Muscle layer of colon (tissue), 2 donors: ENCODE measurements around the gene SRGAP1.

Experiments used
- H3K27ac ChIP-seq: one replicate; pipeline ENCODE4 v1.7.0; 2013; ENCODE audit warnings: low read depth, mild to moderate bottlenecking, low read length, moderate library complexity
- H3K27me3 ChIP-seq, 2 donors: one replicate each; pipeline ENCODE4 v1.7.0; 2013; ENCODE audit warnings: low read length in 2 of 2, mild to moderate bottlenecking in 2 of 2; ENCODE audit not compliant: insufficient read depth in 2 of 2, control insufficient read depth in 1 of 2
- H3K36me3 ChIP-seq: one replicate; pipeline ENCODE4 v1.7.0; 2013; ENCODE audit warnings: mild to moderate bottlenecking, low read length; ENCODE audit not compliant: insufficient read depth
- H3K4me1 ChIP-seq: one replicate; pipeline ENCODE4 v1.7.0; 2013; ENCODE audit warnings: mild to moderate bottlenecking, low read length; ENCODE audit not compliant: insufficient read depth
- H3K4me3 ChIP-seq, 2 donors: one replicate each; pipeline ENCODE4 v1.7.0; 2013; ENCODE audit warnings: low read length in 2 of 2, low read depth in 1 of 2, mild to moderate bottlenecking in 1 of 2, moderate library complexity in 1 of 2
- H3K9ac ChIP-seq: one replicate; pipeline ENCODE4 v1.7.0; 2013; ENCODE audit warnings: low read length
- H3K9me3 ChIP-seq: one replicate; pipeline ENCODE4 v1.7.0; 2013; ENCODE audit warnings: mild to moderate bottlenecking, low read length
- donor health status: abdominal sarcoma.
- donor health status: Adenocarcinoma of cecum.

SRGAP1 gene

GRCh38 chr12:63844391-63845341 lies at the start of gene SRGAP1:
TSS of gene SRGAP1 (plus strand) at chr12:63844700. CDS start at chr12:63844817, 117 bp downstream.
- Histone ChIP-seq H3K36me3 (no peaks in the 10 kb centered on the region), H3K27me3 (no peaks in the 10 kb centered on the region), H3K4me3 (peak within 1 kb of the TSS; percentile 63 to 97), H3K9me3 (no peaks in the 10 kb centered on the region), H3K27ac (peak within 1 kb of the TSS; percentile 85), H3K9ac (peak within 1 kb of the TSS; percentile 90), H3K4me1 (peaks cover 18% of the 10 kb centered on the region)

- no peaks in the 10 kb centered on the region for H3K9me3 ChIP-seq
- no peaks in the 10 kb centered on the region for H3K4me1 ChIP-seq
- H3K27me3 ChIP-seq = no peaks in the 10 kb centered on the region
- H3K4me3 ChIP-seq = no peak overlapping the region
- H3K9ac ChIP-seq = no peak overlapping the region
- H3K27ac ChIP-seq = no peak overlapping the region
- H3K36me3 ChIP-seq = no peaks in the 10 kb centered on the region
Measured at GRCh38 chr12:63795032-63795687, 49.3 kb upstream of the SRGAP1 start.

GRCh38 chr12:63795944-63796343 lies 48.6 kb upstream of the SRGAP1 start:
- Histone ChIP-seq H3K4me3 (no peak overlapping the region), H3K9me3 (no peaks in the 10 kb centered on the region), H3K27ac (no peak overlapping the region), H3K4me1 (no peaks in the 10 kb centered on the region), H3K27me3 (no peaks in the 10 kb centered on the region), H3K36me3 (no peaks in the 10 kb centered on the region), H3K9ac (no peak overlapping the region)

GRCh38 chr12:63802012-63802608 lies 42.4 kb upstream of the SRGAP1 start:
- Histone ChIP-seq H3K27me3 (no peaks in the 10 kb centered on the region), H3K27ac (no peak overlapping the region), H3K36me3 (no peaks in the 10 kb centered on the region), H3K4me1 (no peaks in the 10 kb centered on the region), H3K9me3 (no peaks in the 10 kb centered on the region), H3K4me3 (no peak overlapping the region), H3K9ac (no peak overlapping the region)

- Histone ChIP-seq H3K27ac (no peak overlapping the region), H3K27me3 (no peaks in the 10 kb centered on the region), H3K36me3 (no peaks in the 10 kb centered on the region), H3K4me1 (no peaks in the 10 kb centered on the region), H3K4me3 (no peak overlapping the region), H3K9ac (no peak overlapping the region), H3K9me3 (no peaks in the 10 kb centered on the region)
Measured at GRCh38 chr12:63804746-63805145, 39.8 kb upstream of the SRGAP1 start.

- H3K27me3 ChIP-seq = no peaks in the 10 kb centered on the region
- H3K4me1 ChIP-seq = no peaks in the 10 kb centered on the region
- no peak overlapping the region for H3K9ac ChIP-seq
- no peak overlapping the region for H3K27ac ChIP-seq
- no peaks in the 10 kb centered on the region for H3K9me3 ChIP-seq
- H3K36me3 ChIP-seq = no peaks in the 10 kb centered on the region
- no peak overlapping the region for H3K4me3 ChIP-seq
Measured at GRCh38 chr12:63805704-63806672, 38.5 kb upstream of the SRGAP1 start.

- Histone ChIP-seq H3K9me3 (no peaks in the 10 kb centered on the region), H3K4me1 (no peaks in the 10 kb centered on the region), H3K4me3 (no peak overlapping the region), H3K27ac (no peak overlapping the region), H3K9ac (no peak overlapping the region), H3K27me3 (no peaks in the 10 kb centered on the region), H3K36me3 (no peaks in the 10 kb centered on the region)
Measured at GRCh38 chr12:63808631-63809030, 35.9 kb upstream of the SRGAP1 start.

GRCh38 chr12:63809566-63809965 lies 34.9 kb upstream of the SRGAP1 start:
- H3K9ac ChIP-seq = no peak overlapping the region
- no peaks in the 10 kb centered on the region for H3K27me3 ChIP-seq
- H3K4me3 ChIP-seq = no peak overlapping the region
- H3K27ac ChIP-seq = no peak overlapping the region
- no peaks in the 10 kb centered on the region for H3K4me1 ChIP-seq
- H3K9me3 ChIP-seq = no peaks in the 10 kb centered on the region
- no peaks in the 10 kb centered on the region for H3K36me3 ChIP-seq

GRCh38 chr12:63811334-63811733 lies 33.2 kb upstream of the SRGAP1 start:
- Histone ChIP-seq H3K27me3 (no peaks in the 10 kb centered on the region), H3K4me1 (no peaks in the 10 kb centered on the region), H3K9ac (no peak overlapping the region), H3K27ac (no peak overlapping the region), H3K4me3 (no peak overlapping the region), H3K36me3 (no peaks in the 10 kb centered on the region), H3K9me3 (no peaks in the 10 kb centered on the region)

GRCh38 chr12:63811755-63812154 lies 32.7 kb upstream of the SRGAP1 start:
- no peaks in the 10 kb centered on the region for H3K36me3 ChIP-seq
- H3K9me3 ChIP-seq = no peaks in the 10 kb centered on the region
- H3K4me3 ChIP-seq = no peak overlapping the region
- no peak overlapping the region for H3K27ac ChIP-seq
- no peaks in the 10 kb centered on the region for H3K27me3 ChIP-seq
- H3K4me1 ChIP-seq = no peaks in the 10 kb centered on the region
- no peak overlapping the region for H3K9ac ChIP-seq
